ENCODE data around the gene NAA16. TPM values are rescaled to one million over a fixed set of nuclear protein-coding genes. Genes with fewer than 3 reads are reported as not detected.

Gene NAA16
- total RNA-seq, 1 donor from 2014 or later, result 22.8 TPM

DNA sequence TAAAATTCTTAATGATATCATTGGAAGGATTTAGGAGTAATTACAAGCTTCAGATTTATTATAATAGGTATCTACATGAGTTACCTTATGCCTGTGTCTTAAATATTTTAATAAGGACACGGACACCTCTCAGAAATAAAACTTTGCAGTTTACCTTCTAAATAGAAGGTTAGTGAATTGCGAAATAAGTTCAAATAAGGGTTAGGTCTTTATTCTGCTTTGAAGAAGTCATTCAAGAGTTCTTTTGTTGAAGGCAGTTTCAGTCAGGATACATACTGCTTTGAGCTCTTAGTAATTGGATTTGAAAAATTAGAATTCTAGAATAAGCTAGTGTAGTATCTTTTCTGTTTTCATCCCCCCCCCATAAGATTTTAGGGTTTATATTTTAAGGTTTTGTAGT is 53.0 kb downstream of the NAA16 start:
- Mint-ChIP-seq H3K36me3 (ENCODE audit: unreplicated experiment) (peaks cover 53% of the 10 kb centered on the region), H3K9me3 (ENCODE audit: unreplicated experiment) (peaks cover 3% of the 10 kb centered on the region), H3K4me1 (ENCODE audit: unreplicated experiment) (no peaks in the 10 kb centered on the region), H3K4me3 (ENCODE audit: unreplicated experiment) (no peak overlapping the region), H3K27ac (ENCODE audit: unreplicated experiment) (no peak overlapping the region), H3K27me3 (ENCODE audit: unreplicated experiment) (no peaks in the 10 kb centered on the region)
- TF ChIP-seq, protein P1, sequence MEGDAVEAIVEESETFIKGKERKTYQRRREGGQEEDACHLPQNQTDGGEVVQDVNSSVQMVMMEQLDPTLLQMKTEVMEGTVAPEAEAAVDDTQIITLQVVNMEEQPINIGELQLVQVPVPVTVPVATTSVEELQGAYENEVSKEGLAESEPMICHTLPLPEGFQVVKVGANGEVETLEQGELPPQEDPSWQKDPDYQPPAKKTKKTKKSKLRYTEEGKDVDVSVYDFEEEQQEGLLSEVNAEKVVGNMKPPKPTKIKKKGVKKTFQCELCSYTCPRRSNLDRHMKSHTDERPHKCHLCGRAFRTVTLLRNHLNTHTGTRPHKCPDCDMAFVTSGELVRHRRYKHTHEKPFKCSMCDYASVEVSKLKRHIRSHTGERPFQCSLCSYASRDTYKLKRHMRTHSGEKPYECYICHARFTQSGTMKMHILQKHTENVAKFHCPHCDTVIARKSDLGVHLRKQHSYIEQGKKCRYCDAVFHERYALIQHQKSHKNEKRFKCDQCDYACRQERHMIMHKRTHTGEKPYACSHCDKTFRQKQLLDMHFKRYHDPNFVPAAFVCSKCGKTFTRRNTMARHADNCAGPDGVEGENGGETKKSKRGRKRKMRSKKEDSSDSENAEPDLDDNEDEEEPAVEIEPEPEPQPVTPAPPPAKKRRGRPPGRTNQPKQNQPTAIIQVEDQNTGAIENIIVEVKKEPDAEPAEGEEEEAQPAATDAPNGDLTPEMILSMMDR (IDR thresholded peaks at IDR 0.05), result no peak
- no peak for DNase-seq (ENCODE audit: extremely low spot score, unreplicated experiment)

DNA sequence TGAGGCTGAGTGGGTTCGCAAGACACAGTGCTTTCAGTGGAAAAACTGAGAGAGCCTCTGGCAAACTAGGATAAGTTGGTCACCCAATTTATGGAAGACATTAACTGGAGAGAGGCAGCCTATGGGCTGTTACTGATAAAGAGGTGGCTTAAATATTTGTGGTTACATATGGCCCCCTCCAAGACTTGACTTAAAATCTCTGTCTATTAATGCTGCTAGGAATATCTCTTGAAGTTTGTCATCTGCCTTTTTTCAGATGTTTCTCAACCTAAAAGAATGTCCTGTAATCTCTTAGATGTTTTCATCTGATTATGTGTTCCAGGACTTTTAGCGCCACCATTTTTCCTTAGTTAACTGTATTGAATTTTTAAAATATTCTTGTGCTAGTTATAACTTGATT is 54.6 kb downstream of the NAA16 start:
- no peak for DNase-seq (ENCODE audit: extremely low spot score, unreplicated experiment)
- Mint-ChIP-seq H3K36me3 (ENCODE audit: unreplicated experiment) (peaks cover 62% of the 10 kb centered on the region), H3K27me3 (ENCODE audit: unreplicated experiment) (no peaks in the 10 kb centered on the region), H3K4me1 (ENCODE audit: unreplicated experiment) (no peaks in the 10 kb centered on the region), H3K27ac (ENCODE audit: unreplicated experiment) (no peak overlapping the region), H3K9me3 (ENCODE audit: unreplicated experiment) (peaks cover 3% of the 10 kb centered on the region), H3K4me3 (ENCODE audit: unreplicated experiment) (no peak overlapping the region)
- TF ChIP-seq, protein P1 (IDR thresholded peaks at IDR 0.05), result no peak

DNA sequence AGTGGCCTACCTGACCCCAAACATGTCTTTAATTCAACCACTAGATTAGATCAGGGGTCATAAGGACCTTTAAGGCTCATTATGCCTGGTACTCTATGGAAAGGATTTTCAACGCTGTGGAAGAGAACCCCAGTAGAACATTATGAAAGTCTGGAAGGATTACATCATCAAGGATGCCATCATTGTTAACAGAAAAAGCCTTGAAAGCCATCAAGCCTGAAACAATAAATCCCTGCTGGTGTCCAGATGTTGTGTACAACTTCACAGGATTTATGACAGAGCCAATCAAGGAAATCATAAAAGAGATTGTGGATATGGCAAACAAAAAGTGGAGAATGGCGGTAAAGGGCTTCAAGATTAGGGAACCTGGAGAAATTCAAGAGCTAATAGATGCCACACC is 59.7 kb downstream of the NAA16 start:
- Mint-ChIP-seq H3K36me3 (ENCODE audit: unreplicated experiment) (peaks cover 60% of the 10 kb centered on the region), H3K4me3 (ENCODE audit: unreplicated experiment) (no peak overlapping the region), H3K9me3 (ENCODE audit: unreplicated experiment) (peaks cover 3% of the 10 kb centered on the region), H3K27me3 (ENCODE audit: unreplicated experiment) (no peaks in the 10 kb centered on the region), H3K4me1 (ENCODE audit: unreplicated experiment) (no peaks in the 10 kb centered on the region), H3K27ac (ENCODE audit: unreplicated experiment) (no peak overlapping the region)
- DNase-seq (ENCODE audit: extremely low spot score, unreplicated experiment), result no peak
- TF ChIP-seq, protein P1 (IDR thresholded peaks at IDR 0.05), result no peak

DNA sequence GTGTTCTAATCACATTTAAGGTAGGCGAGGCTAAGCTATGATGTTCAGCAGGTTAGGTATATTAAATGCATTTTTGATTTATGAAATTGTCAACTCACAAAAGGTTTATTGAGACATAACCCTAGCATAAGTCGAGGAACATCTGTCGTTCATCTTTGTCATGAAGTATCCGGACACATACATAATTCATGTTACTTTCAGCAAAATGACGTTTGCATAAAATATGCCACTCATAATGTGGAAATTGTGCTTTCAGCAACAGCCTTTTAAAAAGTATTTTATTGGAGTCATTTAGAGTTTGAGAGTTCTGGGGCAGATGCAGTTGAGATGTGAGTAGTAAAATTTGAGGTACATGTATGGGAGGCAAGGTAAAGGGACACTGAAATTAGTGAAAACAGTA is 66.4 kb downstream of the NAA16 start:
- H3K27ac Mint-ChIP-seq (ENCODE audit: unreplicated experiment), result no peak overlapping the region
- H3K4me1 Mint-ChIP-seq (ENCODE audit: unreplicated experiment), result no peaks in the 10 kb centered on the region
- H3K27me3 Mint-ChIP-seq (ENCODE audit: unreplicated experiment), result peaks cover 5% of the 10 kb centered on the region
- H3K9me3 Mint-ChIP-seq (ENCODE audit: unreplicated experiment), result no peaks in the 10 kb centered on the region
- no peak for DNase-seq (ENCODE audit: extremely low spot score, unreplicated experiment)
- peaks cover 30% of the 10 kb centered on the region for H3K36me3 Mint-ChIP-seq (ENCODE audit: unreplicated experiment)
- no peak overlapping the region for H3K4me3 Mint-ChIP-seq (ENCODE audit: unreplicated experiment)
- TF ChIP-seq, protein P1 (IDR thresholded peaks at IDR 0.05), result no peak

DNA sequence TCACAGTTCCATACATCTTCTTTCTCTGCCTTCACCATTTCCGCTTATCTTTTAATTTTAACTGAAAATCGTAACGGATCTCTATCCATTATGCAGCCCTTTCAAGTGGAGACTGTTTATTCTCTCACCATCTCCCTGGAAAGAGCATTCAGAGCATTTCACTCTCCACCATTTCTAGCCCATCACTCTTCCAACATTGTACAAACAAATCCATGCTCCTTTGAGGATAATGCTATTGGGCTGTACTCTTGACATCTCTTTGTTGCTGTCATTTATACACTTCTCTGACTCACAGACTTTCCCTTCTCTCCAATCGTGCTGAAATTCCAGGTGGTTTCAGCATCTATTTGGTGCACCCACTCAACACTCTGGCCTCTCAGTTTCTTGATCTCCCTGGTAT is 71.4 kb downstream of the NAA16 start:
- H3K4me1 Mint-ChIP-seq (ENCODE audit: unreplicated experiment), result peaks cover 3% of the 10 kb centered on the region
- peaks cover 12% of the 10 kb centered on the region for H3K27me3 Mint-ChIP-seq (ENCODE audit: unreplicated experiment)
- no peak for DNase-seq (ENCODE audit: extremely low spot score, unreplicated experiment)
- TF ChIP-seq, protein P1 (IDR thresholded peaks at IDR 0.05), result no peak
- no peak overlapping the region for H3K27ac Mint-ChIP-seq (ENCODE audit: unreplicated experiment)
- peaks cover 2% of the 10 kb centered on the region for H3K36me3 Mint-ChIP-seq (ENCODE audit: unreplicated experiment)
- H3K4me3 Mint-ChIP-seq (ENCODE audit: unreplicated experiment), result no peak overlapping the region
- H3K9me3 Mint-ChIP-seq (ENCODE audit: unreplicated experiment), result no peaks in the 10 kb centered on the region
